ENCODE results near the gene AGBL4.

AGBL4 gene

GRCh38 chr1:49824261-49824660, 199.5 kb downstream of the AGBL4 start:
- TF ChIP-seq CTCF (IDR thresholded peaks at IDR 0.05) = no peak

- TF ChIP-seq CTCF (IDR thresholded peaks at IDR 0.05) = no peak
Measured at GRCh38 chr1:49817681-49818080, 206.1 kb downstream of the AGBL4 start.

GRCh38 chr1:49765034-49765433, 258.7 kb downstream of the AGBL4 start:
- TF ChIP-seq CTCF (IDR thresholded peaks at IDR 0.05) = no peak

GRCh38 chr1:49728377-49728776, 295.4 kb downstream of the AGBL4 start:
- no peak for TF ChIP-seq CTCF (IDR thresholded peaks at IDR 0.05)

- TF ChIP-seq CTCF (IDR thresholded peaks at IDR 0.05) = no peak
Measured at GRCh38 chr1:49723662-49724061, 300.1 kb downstream of the AGBL4 start.

- no peak for TF ChIP-seq CTCF (IDR thresholded peaks at IDR 0.05)
Measured at GRCh38 chr1:49694251-49694827, 329.4 kb downstream of the AGBL4 start.

- no peak for TF ChIP-seq CTCF (IDR thresholded peaks at IDR 0.05)
Measured at GRCh38 chr1:49686107-49686506, 337.6 kb downstream of the AGBL4 start.

- TF ChIP-seq CTCF (IDR thresholded peaks at IDR 0.05) = no peak
Measured at GRCh38 chr1:49677706-49678105, 346.0 kb downstream of the AGBL4 start.

Measured in LNCAP (cell line).